NCI-H774 (cell line): Measurements from ENCODE around the gene GPRIN2.
"Not testable (repeated sequence)": the region's sequence is repeated elsewhere in the genome, so short reads cannot be mapped to it uniquely, and the experiment has no call there.

ENCODE experiments used
- DNase-seq: peaks from one replicate; lab custom pipeline; 2025; lab: John Stamatoyannopoulos, UW

The GPRIN2 gene

DNA sequence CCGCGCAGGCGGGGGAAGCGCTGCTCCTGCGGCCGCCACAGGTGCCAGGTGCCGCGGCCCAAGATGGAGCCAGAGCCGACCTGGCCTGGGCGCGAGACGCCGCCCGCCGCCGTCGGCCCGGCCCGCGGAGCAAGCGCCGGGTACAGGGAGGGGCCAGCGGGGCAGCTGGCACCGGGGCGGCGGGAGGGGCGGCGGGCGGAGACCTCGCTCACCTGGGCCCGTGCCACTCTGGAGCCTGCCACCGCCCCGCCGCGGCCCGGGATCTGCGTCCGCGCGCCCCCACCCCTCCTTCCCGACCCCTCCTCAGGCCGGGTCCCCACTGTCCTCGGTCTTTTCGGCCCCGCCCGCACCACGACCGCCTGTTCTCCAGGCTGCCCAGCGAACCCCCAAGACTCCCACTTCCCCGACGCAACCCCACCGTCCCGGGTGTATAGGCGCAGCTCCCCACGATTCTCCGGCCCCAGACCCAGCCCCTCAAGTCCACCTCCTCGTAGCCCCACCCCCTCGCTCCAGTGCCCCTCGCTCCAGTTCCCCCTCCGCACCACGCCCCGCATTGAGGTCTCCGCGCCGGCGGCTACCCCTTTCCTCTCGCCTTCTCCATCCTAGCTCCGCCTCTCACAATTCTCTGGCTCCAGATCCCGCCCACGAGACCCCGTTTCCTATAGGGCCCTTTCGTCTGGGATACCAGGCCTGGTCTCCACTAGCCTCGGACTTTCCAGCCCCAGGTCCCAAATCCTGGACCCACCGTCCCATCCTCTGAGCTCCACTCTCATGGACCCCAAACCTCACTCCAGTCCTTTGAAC is at the start of gene GPRIN2:
Gene GPRIN2 (minus strand): TSS at position 144 of the 804 bp plus-strand sequence. CDS start 5,922 bp downstream, outside the sequence.
- no peak for DNase-seq

GRCh38 chr10:46600516-46600915 is 44.1 kb upstream of the GPRIN2 start:
- DNase-seq: not testable (repeated sequence)

DNA sequence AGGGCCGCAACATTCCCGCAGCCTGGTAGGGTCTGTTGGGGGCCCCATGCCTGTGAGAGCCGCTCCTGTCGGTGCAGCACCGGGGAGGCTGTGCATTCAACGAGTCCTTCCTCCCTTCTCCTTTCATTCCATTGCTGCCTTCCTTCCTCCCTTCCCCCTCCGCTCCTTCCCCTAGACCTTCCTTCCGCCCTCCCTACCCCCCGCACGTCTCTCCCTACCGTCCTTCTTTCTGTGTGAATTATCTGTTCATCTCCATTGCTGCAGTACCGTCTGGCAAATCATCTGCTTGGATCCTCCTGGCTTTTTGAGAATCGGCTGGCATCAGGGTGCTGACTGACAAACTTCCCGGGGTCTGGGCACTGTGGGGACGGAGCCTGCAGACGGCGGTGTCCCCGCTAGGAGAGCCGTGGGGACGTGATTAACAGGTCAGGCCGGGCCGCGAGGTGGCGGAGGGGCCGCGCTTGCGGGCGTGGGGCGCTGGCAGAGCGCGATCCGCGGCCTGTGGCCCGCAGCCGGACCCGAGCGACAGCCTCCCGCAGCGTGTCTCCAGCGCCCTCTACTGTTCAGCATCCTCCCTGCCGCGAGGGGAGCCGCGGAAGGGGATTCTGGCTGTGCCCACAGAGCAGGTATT is 41.3 kb upstream of the GPRIN2 start:
- DNase-seq: not testable (repeated sequence)

- DNase-seq: not testable (repeated sequence)
Measured at GRCh38 chr10:46596570-46596969, 40.1 kb upstream of the GPRIN2 start.

DNA sequence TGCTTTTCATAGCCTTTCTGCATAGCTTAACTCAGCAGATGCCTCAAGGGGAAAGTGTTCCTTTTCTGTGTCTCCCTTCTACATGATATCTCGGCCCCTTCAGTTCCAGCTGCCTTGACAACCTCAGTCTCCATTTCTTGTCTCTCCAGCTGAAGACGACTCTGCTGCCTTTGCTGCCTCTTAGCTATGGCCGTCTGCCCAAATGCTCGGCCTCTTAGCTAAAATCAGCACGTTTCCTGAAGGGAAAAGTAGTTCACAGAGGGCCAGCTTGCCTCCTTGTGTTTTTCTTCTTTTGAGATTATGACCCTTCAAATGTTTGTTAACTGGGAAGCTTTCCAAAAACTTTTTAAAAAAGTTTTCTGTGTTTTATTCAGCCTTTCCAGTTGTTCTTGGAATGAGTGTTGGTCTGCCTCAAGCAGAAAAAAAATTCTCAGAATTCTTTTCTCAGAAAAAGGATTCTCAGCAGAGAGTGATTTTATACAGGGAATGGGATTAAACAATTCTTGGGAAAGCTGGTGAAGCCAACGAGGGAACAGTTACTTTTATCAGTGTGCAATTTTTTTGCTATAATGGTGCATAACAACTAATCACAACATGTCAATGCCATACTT is 38.1 kb upstream of the GPRIN2 start:
- not testable (repeated sequence) for DNase-seq

- not testable (repeated sequence) for DNase-seq
Measured at GRCh38 chr10:46593307-46593706, 36.8 kb upstream of the GPRIN2 start.

DNA sequence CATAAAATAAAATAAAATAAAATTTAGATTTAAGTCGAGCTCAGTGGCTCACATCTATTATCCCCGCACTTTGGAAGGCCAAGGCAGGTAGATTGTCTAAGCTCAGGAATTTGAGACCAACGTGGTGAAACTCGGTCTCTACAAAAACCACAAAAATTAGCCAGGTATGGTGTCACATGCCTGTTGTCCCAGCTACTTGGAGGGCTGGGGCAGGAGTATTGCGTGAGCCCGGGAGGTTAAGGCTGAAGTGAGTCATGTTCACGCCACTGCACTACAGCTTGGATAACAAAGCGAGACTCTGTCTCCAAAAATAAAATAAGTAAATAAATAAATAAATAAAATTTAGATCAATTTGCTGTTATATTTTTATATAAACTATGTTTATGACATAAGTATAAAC is 34.6 kb upstream of the GPRIN2 start:
- not testable (repeated sequence) for DNase-seq

DNA sequence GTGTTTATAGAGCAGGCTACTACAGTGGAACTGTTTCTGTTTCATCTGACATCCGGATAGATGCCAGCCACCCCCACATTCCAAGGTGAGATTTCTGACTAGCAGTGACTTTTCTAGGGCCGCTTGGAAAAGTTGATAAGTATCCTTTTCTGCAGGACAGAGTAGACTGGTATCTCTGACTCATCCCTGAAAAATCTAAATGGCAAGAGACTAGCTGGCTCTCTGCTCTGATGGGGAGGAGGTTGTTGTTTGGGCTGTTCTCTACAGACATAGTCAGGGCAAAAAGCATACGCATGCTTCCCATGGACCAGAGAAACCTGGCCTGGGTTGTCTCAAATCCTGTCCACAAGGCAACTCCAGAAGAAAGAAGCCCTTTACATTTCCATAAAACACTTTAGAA is 33.1 kb upstream of the GPRIN2 start:
- not testable (repeated sequence) for DNase-seq

- DNase-seq: not testable (repeated sequence)
Measured at GRCh38 chr10:46588221-46588620, 31.8 kb upstream of the GPRIN2 start.

DNA sequence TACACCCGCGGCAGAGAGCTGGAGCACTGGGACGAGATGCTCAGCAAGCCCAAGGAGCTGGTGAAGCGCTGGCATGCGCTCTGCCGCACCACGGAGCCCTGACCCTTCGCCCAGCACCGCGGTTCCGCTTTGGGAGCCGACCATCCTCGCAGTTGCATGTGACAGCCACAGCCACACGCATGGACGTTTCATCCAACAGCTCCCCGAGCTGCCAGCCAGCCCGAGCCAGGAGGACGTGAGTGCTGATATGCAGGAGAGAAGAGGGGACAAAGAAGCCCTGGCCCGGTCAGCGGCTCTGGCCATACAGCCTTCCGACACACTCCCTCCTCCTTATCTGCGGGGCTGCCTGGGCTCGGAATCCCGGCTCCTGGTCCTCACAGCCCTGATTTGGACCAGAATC is 31.1 kb upstream of the GPRIN2 start:
- not testable (repeated sequence) for DNase-seq

GRCh38 chr10:46585246-46585645 is 28.8 kb upstream of the GPRIN2 start:
- not testable (repeated sequence) for DNase-seq

- DNase-seq: not testable (repeated sequence)
Measured at GRCh38 chr10:46584196-46584595, 27.7 kb upstream of the GPRIN2 start.

GRCh38 chr10:46582568-46582967 is 26.1 kb upstream of the GPRIN2 start:
- DNase-seq: not testable (repeated sequence)

GRCh38 chr10:46581997-46582396 is 25.5 kb upstream of the GPRIN2 start:
- DNase-seq: not testable (repeated sequence)

DNA sequence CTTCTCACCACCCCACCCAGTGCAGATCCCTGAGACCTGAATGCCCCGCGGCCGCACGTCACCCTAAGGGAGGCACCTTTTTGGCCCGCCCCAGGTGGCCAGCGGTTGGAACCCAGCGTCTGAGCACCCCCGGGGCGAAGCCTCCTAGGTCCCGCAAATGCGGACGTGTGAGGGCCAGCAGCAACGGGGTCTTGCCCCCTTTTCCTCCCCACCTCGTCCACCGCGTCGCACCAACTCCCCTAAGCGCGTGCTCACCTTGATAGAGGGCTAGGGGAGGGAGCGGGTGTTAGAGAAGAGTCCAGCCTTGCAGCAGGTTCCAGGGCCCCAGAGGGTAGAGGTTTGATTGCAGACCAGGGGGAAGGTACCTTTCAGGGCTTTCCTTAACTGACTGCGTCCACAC is 22.9 kb upstream of the GPRIN2 start:
- not testable (repeated sequence) for DNase-seq

DNA sequence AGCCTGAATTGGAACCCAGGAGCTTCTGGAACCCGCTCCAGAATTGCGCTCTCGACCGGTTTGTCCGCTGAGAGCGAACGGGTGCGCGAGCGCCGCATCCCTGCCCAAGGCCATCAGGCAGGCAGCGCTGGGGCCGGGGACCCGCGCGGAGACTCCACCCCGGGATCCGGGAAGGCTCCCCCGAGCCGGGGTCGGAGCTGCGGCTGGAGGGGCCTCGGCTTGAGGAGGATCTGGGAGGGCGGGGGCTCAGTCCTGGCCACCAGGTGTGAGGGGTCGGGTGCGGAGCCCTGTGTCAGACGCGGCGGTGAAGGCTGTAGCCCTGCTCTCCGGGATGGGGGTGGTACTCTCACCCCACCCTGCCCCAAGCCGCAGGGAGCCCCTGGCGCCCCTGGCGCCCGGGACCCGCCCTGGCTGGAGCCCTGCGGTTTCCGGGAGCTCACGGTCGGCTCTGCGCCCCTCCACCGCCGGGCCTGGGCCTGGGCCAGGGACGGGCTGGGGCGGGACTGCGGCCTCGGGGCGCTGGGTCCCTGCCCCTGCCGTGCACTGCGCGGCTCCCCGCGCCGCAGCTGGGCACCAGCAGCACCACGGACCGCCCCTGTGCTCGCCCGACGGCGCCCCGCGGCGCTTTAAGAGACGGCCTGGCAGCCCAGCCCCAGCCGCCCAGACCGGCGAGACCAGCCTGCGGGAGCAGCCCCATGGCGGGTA is 22.2 kb upstream of the GPRIN2 start, which contains the start of gene SYT15:
Gene SYT15 (plus strand): TSS at position 655 of the 705 bp plus-strand sequence. CDS start 41 bp downstream, at position 696.
- DNase-seq: not testable (repeated sequence)

DNA sequence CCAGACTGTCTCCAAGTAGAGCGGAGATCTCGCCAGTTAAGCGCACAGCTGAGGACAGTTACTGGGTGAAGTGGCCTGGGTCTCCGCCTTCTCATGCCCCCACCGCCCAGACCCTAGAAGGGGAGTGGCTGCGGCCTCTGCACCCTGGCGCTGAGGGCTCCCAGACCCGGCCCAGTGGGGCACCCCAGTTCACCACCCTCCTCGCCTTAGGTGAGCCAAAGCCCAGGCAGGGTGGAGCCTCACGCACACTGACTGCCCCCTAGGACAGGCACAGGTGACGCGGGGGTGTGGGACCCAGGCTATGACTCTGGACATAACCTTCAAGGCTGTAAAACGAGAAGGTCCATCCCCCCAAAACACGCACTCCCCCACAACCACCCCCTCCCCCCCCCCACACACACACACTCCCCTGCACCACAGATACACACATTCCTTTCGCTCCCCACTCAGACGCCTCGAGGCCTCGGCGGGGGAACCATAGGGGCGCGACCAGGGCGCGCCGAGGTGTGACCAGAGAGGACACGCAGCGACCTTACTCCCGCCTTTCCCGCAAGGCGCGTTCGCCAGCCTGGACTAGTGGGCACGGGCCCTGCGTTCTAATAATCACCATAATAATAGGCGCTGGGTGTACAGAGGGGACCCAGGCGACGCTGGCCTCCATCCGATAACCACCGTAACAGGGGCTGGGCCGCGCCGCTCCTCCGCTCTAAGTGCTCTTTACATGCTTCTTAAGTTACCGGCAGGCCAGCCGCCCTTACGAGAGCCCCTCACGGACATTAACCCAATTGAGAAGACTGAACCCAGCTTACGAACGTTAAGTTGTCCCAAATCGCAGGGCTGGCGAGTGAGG is 21.4 kb upstream of the GPRIN2 start:
- DNase-seq: not testable (repeated sequence)

DNA sequence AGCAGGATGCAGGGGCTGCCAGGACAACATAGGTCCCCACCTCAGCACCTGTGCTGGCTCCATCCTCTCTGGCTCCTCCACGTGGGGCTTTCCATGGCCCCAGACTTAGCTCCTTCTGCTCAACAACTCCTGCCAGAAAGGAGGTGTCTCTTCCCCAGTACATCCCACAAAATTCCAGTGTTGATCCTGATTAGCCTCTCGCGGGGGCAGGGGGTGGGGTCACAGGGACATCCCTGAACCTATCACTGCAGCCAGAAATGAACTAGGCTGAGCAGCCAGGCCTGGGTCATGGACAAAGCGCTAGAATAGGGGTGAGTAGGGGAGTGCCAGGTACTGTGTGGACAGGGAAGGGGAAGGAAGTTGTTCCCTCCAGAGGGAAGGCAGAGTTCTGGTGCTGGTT is 17.4 kb upstream of the GPRIN2 start:
- not testable (repeated sequence) for DNase-seq

- DNase-seq: not testable (repeated sequence)
Measured at GRCh38 chr10:46573314-46573713, 16.9 kb upstream of the GPRIN2 start.

- not testable (repeated sequence) for DNase-seq
Measured at GRCh38 chr10:46572765-46573164, 16.3 kb upstream of the GPRIN2 start.

DNA sequence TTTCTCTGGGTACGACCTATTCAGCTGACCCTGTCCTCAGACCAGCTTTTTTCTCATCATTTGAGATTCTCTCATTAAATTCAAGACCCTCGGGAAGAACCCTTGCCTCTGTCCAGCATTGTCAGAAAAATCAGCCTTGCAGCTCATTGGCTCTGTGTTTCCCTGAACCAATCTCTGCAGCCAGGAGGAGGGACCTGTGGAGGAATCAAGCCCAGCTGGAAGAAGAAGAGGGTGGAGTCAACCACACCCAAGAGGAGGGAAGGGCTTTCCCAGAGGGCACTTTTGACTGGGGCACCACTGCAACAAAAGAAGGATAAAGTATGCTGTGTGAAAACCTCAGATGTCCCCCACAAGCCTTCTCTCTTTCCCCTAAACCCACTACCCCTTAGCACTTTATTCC is 14.2 kb upstream of the GPRIN2 start:
- DNase-seq: not testable (repeated sequence)
